K562 (cell line): ENCODE measurements around the gene CAB39. TPM values are rescaled to one million over a fixed set of nuclear protein-coding genes. Genes with fewer than 3 reads are reported as not detected.

Experiments
- CHD4 ChIP-seq: fragments of 200-600 bp; sonication (generic); IDR thresholded peaks from 3 replicates; pipeline ENCODE4 v1.6.1; 2012; ENCODE audit warnings: low read depth, mild to moderate bottlenecking, mixed read lengths, low read length, inconsistent platforms; ENCODE audit not compliant: insufficient read depth, insufficient replicate concordance, poor library complexity, severe bottlenecking
- HDAC8 ChIP-seq: fragments of 450-650 bp; IDR thresholded peaks from 2 replicates; pipeline ENCODE4 v1.6.1; 2016; ENCODE audit warnings: mild to moderate bottlenecking, missing genetic modification characterization, moderate library complexity, missing compliant biosample characterization
- JUNB ChIP-seq: fragments of 450-650 bp; formaldehyde crosslinking; conservative IDR thresholded peaks from 2 replicates; pipeline ENCODE4 v1.4.0; 2020; ENCODE audit warnings: mild to moderate bottlenecking
- RBM22 ChIP-seq: fragments of 200-400 bp; formaldehyde crosslinking; IDR thresholded peaks from 2 replicates; pipeline ENCODE4 v1.6.1; 2018; ENCODE audit warnings: low read length, low read depth; ENCODE audit not compliant: poor library complexity, severe bottlenecking
- SMARCC2 ChIP-seq: fragments of 450-650 bp; IDR thresholded peaks from 2 replicates; pipeline ENCODE4 v1.6.1; 2017; ENCODE audit warnings: antibody characterized with exemption, moderate library complexity, mild to moderate bottlenecking, low read depth
- TCF7L2 ChIP-seq: fragments of 150-350 bp; IDR thresholded peaks from 2 replicates; pipeline ENCODE4 v1.6.1; 2016; ENCODE audit warnings: low read depth, mild to moderate bottlenecking, low read length, moderate library complexity
- WHSC1 ChIP-seq: IDR thresholded peaks from one replicate; pipeline ENCODE4 v1.6.1; 2012; ENCODE audit warnings: low read length, control low read depth, inconsistent platforms
- ZNF561 ChIP-seq: fragments of 450-650 bp; formaldehyde crosslinking; conservative IDR thresholded peaks from 2 replicates; pipeline ENCODE4 v1.4.0; 2020; ENCODE audit warnings: mild to moderate bottlenecking, moderate library complexity
- ZNF584 ChIP-seq: fragments of 200-800 bp; sonication (Bioruptor generic); IDR thresholded peaks from 2 replicates; pipeline ENCODE4 v1.6.1; 2016; ENCODE audit warnings: low read depth, mild to moderate bottlenecking, missing genetic modification characterization, missing compliant biosample characterization
- ZNF696 ChIP-seq: fragments of 250-450 bp; sonication (Bioruptor Pico); conservative IDR thresholded peaks from 2 replicates; pipeline ENCODE4 v1.4.0; 2020; ENCODE audit warnings: mild to moderate bottlenecking, moderate library complexity
- polyA plus RNA-seq, 8 experiments: library from polyadenylated mRNA; depleted of rRNA in 4 of 8; stranded (reverse) in 5 of 8; unstranded in 3 of 8; fragments of >200 nt; fragmentation: Nextera tagmentation in 2 of 8; fragmentation: Illumina TruSeq in 1 of 8; extraction: Ambion mirVana in 2 of 8; extraction: Trizol in 1 of 8; gene quantifications; 2 replicates each; pipeline versions ENCODE4 v1.2.1 to v1.2.3, GENCODE V29; 2011 to 2014; ENCODE audit warnings: inconsistent platforms in 1 of 8, missing spikeins in 1 of 8
- total RNA-seq, 7 experiments: library from RNA; depleted of rRNA in 6 of 7; stranded (reverse); fragments of >200 nt in 6 of 7; fragmentation: Illumina TruSeq in 2 of 7; extraction: Trizol in 2 of 7; gene quantifications; 2 replicates each; pipeline versions ENCODE4 v1.2.1 to v1.2.3, GENCODE V29; 2011 to 2021; ENCODE audit warnings: low replicate concordance in 1 of 7
- TF ChIP-seq, protein P1 (sequence below), 2 experiments: IDR thresholded peaks; 2 replicates each; pipeline ENCODE4 v1.6.1; 2012; ENCODE audit warnings: improper control_type of control experiment in 2 of 2, low read depth in 2 of 2, low read length in 2 of 2, borderline replicate concordance in 1 of 2
- TF ChIP-seq, protein P2 (sequence below): fragments of 450-650 bp; IDR thresholded peaks from 2 replicates; pipeline ENCODE4 v1.6.1; 2016; ENCODE audit warnings: antibody characterized with exemption
- TF ChIP-seq, protein P3 (sequence below): fragments of 450-650 bp; IDR thresholded peaks from 2 replicates; pipeline ENCODE4 v1.6.1; 2016; ENCODE audit warnings: mild to moderate bottlenecking
- TF ChIP-seq, protein P4 (sequence below): sonication (generic); formaldehyde crosslinking; IDR thresholded peaks from 2 replicates; pipeline ENCODE4 v1.8.0; 2023; ENCODE audit warnings: missing genetic modification reagents, mild to moderate bottlenecking, borderline replicate concordance

CAB39 gene
- total and polyA plus RNA-seq, 9 of the 15 experiments (the other 6 are each of a cell fraction or from before 2014, with no cell fraction given) = 27.2 to 94.4 (median 70.1) TPM

DNA sequence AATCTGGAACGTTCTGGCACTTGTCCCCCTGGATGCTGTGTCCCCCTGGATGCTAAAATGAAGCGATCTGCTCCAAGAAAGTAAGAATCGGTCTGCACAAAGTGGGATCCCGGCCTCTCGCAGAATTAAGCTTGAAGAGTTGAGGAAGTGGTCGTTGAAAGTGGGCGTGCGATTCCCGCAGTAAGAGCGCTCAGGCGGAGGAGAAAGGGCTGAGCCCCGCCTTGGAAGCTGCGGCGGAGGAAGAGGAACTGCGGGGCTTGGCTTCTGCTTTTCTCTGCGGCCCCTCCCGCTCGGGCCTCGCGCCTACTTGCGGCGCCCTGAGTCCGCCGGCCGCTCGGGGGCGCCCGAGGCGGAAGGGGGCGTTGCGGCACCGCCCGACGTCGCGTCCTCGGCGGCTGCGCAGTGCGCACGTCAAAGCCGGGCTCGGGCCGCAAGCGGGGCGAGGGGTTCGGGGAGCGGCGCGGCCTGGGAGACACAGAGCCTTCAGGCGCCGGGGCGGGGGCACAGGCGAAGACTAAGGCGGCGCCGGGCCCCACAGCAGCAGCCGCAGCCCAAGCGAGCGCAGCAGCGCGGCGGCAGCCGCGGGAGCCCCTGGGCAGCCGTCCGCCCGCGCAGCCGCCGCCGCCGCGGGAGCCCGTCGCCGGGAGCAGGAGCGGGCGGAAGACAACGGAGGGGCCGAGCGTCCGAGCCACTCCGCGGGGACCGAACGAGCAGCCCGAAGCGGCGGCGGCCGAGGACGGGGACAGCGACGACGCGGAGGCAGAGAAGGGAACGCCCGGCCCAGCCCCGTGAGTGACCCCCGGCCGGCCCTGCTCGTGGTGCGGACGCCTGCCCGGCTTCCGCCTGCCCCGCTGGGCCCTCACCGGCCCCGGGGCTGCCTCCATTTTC, at the start of gene CAB39 (continued):
- TF ChIP-seq RBM22 (no peak), CHD4 (no peak), SMARCC2 (no peak), TCF7L2 (no peak), ZNF561 (CRISPR knock-in tag) (no peak), HDAC8 (no peak), JUNB (CRISPR knock-in tag) (no peak), ZNF696 (CRISPR knock-in tag) (no peak), ZNF584 (CRISPR knock-in tag) (no peak), WHSC1 (no peak)
- TF ChIP-seq, protein P1, sequence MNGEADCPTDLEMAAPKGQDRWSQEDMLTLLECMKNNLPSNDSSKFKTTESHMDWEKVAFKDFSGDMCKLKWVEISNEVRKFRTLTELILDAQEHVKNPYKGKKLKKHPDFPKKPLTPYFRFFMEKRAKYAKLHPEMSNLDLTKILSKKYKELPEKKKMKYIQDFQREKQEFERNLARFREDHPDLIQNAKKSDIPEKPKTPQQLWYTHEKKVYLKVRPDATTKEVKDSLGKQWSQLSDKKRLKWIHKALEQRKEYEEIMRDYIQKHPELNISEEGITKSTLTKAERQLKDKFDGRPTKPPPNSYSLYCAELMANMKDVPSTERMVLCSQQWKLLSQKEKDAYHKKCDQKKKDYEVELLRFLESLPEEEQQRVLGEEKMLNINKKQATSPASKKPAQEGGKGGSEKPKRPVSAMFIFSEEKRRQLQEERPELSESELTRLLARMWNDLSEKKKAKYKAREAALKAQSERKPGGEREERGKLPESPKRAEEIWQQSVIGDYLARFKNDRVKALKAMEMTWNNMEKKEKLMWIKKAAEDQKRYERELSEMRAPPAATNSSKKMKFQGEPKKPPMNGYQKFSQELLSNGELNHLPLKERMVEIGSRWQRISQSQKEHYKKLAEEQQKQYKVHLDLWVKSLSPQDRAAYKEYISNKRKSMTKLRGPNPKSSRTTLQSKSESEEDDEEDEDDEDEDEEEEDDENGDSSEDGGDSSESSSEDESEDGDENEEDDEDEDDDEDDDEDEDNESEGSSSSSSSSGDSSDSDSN (IDR thresholded peaks at IDR 0.05; ENCODE audit: borderline replicate concordance in 1 of 2, low read depth in 2 of 2, low read length in 2 of 2) = peak in 1 of 2 experiments; percentile 58; a peak in 2 of 4 replicates
- TF ChIP-seq, protein P2, sequence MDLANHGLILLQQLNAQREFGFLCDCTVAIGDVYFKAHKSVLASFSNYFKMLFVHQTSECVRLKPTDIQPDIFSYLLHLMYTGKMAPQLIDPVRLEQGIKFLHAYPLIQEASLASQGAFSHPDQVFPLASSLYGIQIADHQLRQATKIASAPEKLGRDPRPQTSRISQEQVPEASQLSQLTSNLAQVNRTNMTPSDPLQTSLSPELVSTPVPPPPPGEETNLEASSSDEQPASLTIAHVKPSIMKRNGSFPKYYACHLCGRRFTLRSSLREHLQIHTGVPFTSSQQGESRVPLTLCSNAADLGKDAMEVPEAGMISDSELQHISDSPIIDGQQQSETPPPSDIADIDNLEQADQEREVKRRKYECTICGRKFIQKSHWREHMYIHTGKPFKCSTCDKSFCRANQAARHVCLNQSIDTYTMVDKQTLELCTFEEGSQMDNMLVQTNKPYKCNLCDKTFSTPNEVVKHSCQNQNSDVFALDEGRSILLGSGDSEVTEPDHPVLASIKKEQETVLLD = no peak
- TF ChIP-seq, protein P3, sequence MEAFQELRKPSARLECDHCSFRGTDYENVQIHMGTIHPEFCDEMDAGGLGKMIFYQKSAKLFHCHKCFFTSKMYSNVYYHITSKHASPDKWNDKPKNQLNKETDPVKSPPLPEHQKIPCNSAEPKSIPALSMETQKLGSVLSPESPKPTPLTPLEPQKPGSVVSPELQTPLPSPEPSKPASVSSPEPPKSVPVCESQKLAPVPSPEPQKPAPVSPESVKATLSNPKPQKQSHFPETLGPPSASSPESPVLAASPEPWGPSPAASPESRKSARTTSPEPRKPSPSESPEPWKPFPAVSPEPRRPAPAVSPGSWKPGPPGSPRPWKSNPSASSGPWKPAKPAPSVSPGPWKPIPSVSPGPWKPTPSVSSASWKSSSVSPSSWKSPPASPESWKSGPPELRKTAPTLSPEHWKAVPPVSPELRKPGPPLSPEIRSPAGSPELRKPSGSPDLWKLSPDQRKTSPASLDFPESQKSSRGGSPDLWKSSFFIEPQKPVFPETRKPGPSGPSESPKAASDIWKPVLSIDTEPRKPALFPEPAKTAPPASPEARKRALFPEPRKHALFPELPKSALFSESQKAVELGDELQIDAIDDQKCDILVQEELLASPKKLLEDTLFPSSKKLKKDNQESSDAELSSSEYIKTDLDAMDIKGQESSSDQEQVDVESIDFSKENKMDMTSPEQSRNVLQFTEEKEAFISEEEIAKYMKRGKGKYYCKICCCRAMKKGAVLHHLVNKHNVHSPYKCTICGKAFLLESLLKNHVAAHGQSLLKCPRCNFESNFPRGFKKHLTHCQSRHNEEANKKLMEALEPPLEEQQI = no peak
- TF ChIP-seq, protein P4, sequence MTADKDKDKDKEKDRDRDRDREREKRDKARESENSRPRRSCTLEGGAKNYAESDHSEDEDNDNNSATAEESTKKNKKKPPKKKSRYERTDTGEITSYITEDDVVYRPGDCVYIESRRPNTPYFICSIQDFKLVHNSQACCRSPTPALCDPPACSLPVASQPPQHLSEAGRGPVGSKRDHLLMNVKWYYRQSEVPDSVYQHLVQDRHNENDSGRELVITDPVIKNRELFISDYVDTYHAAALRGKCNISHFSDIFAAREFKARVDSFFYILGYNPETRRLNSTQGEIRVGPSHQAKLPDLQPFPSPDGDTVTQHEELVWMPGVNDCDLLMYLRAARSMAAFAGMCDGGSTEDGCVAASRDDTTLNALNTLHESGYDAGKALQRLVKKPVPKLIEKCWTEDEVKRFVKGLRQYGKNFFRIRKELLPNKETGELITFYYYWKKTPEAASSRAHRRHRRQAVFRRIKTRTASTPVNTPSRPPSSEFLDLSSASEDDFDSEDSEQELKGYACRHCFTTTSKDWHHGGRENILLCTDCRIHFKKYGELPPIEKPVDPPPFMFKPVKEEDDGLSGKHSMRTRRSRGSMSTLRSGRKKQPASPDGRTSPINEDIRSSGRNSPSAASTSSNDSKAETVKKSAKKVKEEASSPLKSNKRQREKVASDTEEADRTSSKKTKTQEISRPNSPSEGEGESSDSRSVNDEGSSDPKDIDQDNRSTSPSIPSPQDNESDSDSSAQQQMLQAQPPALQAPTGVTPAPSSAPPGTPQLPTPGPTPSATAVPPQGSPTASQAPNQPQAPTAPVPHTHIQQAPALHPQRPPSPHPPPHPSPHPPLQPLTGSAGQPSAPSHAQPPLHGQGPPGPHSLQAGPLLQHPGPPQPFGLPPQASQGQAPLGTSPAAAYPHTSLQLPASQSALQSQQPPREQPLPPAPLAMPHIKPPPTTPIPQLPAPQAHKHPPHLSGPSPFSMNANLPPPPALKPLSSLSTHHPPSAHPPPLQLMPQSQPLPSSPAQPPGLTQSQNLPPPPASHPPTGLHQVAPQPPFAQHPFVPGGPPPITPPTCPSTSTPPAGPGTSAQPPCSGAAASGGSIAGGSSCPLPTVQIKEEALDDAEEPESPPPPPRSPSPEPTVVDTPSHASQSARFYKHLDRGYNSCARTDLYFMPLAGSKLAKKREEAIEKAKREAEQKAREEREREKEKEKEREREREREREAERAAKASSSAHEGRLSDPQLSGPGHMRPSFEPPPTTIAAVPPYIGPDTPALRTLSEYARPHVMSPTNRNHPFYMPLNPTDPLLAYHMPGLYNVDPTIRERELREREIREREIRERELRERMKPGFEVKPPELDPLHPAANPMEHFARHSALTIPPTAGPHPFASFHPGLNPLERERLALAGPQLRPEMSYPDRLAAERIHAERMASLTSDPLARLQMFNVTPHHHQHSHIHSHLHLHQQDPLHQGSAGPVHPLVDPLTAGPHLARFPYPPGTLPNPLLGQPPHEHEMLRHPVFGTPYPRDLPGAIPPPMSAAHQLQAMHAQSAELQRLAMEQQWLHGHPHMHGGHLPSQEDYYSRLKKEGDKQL = no peak
